ENCODE results near the gene FILIP1L. TPM values are rescaled to one million over a fixed set of nuclear protein-coding genes. Genes with fewer than 3 reads are reported as not detected.

The FILIP1L gene
- total and polyA plus RNA-seq, 4 experiments from 2014 or later: 0.32 TPM; not detected in 3

DNA sequence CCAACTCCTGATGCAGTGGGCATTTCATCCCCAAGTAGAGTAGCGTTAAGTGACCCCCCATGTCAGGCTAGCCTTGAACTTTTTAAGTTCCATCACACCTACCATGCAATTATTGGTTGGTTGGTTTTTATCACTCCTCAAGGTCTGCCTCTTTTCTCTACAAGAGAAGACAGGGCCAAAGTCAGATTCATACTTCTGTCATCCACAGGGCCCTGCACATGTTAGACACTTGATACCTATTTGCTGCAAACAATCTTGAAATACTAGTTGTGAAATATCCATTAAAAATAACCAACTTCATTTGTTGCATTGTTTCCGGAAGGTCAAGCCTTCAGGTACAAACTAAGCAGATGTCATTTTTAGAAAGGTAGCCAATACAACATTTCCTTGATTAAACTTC, 295.5 kb downstream of the FILIP1L start:
- Histone ChIP-seq H3K4me1 (ENCODE audit: insufficient read depth, low read length) (peaks cover 20% of the 10 kb centered on the region), H3K27ac (ENCODE audit: low read depth, low read length) (no peak overlapping the region), H3K36me3 (ENCODE audit: insufficient read depth, low read length) (no peaks in the 10 kb centered on the region), H3K27me3 (ENCODE audit: insufficient read depth, low read length) (no peaks in the 10 kb centered on the region), H3K9me3 (ENCODE audit: control insufficient read depth in 1 of 2, low read length in 2 of 2) (no peaks in the 10 kb centered on the region), H3K4me3 (ENCODE audit: low read length in 2 of 2) (no peak overlapping the region)
- no peak for DNase-seq
- CTCF ChIA-PET (ENCODE audit: partially characterized antibody): interaction anchor here (1.7 to 5.8 kb wide), 3 partner anchors 10 to 15 kb away, joined by 5 to 42 read pairs (median 22); no protein-coding TSS in a partner anchor
- H3K36me3 Mint-ChIP-seq: peaks cover 6 to 10% of the 10 kb centered on the region in 2 donors
- H3K4me1 Mint-ChIP-seq: peaks cover 27 to 44% (median 36%) of the 10 kb centered on the region in 4 donors
- intact Hi-C loops (cut with micrococcal nuclease): loop anchor here (5.0 kb wide), 3 partner anchors 58 to 1958 kb away; partner anchors contain the start of genes NXPE3 and TFG
- peaks cover 0 to 4% (median 0%) of the 10 kb centered on the region in 8 donors for H3K9me3 Mint-ChIP-seq
- peak overlapping the region in 6 of 7 donors; percentile 99 to 100 (median 100) for H3K27ac Mint-ChIP-seq
- POLR2A ChIA-PET (ENCODE audit: partially characterized antibody): no interaction called here
- H3K27me3 Mint-ChIP-seq: no peaks in the 10 kb centered on the region
- H3K4me3 Mint-ChIP-seq: peak overlapping the region; percentile 93 to 98 (median 96)

DNA sequence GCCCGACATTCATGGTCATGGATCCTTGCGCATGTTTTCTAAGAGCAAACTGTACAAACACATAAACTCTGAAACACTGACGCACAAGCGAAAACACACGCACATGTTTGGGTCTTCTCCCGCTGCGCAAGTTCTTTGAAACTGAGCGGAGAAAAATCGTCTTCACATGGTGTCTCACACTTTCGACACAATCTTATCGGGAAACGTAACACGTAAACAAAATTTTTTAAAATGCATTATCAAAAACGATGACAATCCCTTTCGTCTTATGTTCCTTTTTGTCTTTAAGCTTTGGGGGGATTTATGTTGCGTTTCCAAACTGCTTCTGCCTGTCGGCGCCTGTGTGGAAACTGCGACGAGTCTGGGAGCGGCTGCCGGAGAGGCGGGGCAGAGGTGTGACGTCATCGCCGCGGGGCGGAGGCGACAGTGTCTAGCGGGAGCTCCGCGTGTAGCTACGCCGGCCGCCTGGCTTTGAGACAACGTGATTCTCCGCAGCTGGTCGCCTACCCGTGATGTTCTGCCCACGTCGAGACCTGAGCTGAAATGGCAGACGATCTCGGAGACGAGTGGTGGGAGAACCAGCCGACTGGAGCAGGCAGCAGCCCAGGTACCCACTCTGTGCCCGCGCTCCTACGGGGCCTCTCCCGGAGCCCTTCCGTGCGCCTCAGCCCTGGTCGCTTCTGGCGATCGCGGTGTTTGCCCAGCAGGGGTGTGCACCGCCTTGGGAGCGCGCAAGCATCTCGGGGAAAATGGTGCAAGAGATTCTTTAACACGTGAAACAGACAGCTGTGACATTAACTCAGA, 296.7 kb downstream of the FILIP1L start, which contains the start of gene CMSS1:
TSS of gene CMSS1 (plus strand) at position 426 of the 804 bp plus-strand sequence.
- peak within 1 kb of the TSS; percentile 80 for H3K27ac ChIP-seq (ENCODE audit: low read depth, low read length)
- Mint-ChIP-seq H3K4me1 (peaks cover 25 to 40% (median 34%) of the 10 kb centered on the region in 4 donors), H3K36me3 (peaks cover 6 to 10% of the 10 kb centered on the region in 2 donors), H3K27me3 (no peaks in the 10 kb centered on the region), H3K9me3 (peaks cover 0 to 4% (median 0%) of the 10 kb centered on the region in 8 donors), H3K27ac (peak within 1 kb of the TSS; percentile 99 to 100 (median 100)), H3K4me3 (peak within 1 kb of the TSS; percentile 93 to 98 (median 96))
- intact Hi-C loops (cut with micrococcal nuclease): loop anchor here (1.0 to 5.0 kb wide), 8 partner anchors 60 to 1960 kb away; partner anchors contain the start of genes DCBLD2, LNP1, NXPE3 and PCNP
- peak; percentile 96 to 98 (median 96) for DNase-seq
- peak within 1 kb of the TSS; percentile 59 to 73 for H3K4me3 ChIP-seq (ENCODE audit: low read length in 2 of 2)
- ChIA-PET POLR2A (ENCODE audit: partially characterized antibody) (interaction anchor here (1.0 to 1.5 kb wide), 4 partner anchors 8 to 1903 kb away, joined by 4 to 10 read pairs (median 4); partner anchors contain the start of gene TBC1D23), CTCF (ENCODE audit: partially characterized antibody) (interaction anchor here (0.9 to 4.1 kb wide), 8 partner anchors 9 to 1796 kb away, joined by 4 to 22 read pairs (median 4); partner anchors contain the start of gene LNP1)
- no peaks in the 10 kb centered on the region for H3K36me3 ChIP-seq (ENCODE audit: insufficient read depth, low read length)
- H3K9me3 ChIP-seq (ENCODE audit: control insufficient read depth in 1 of 2, low read length in 2 of 2): no peaks in the 10 kb centered on the region
- peaks cover 20% of the 10 kb centered on the region for H3K4me1 ChIP-seq (ENCODE audit: insufficient read depth, low read length)
- H3K27me3 ChIP-seq (ENCODE audit: insufficient read depth, low read length): no peaks in the 10 kb centered on the region

DNA sequence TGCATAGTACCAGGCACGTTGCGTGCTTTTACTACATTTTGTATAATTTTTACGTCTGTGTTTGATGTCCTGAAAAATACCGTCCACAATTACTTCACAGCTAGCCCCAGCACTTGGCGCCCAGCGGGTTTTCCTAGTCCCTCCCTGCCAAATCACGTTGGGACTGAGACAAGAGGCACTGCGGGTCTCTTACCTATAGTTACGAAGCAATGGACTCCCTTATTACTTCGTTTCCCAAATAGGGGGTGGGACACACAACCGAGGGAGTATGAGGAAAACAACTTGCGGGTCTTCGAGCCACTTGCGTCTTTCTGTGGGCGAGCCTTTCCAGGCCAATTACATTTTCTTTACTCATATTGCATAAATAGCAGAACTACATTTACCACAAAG, 297.3 kb downstream of the FILIP1L start:
- H3K27ac Mint-ChIP-seq: peak overlapping the region; percentile 99 to 100 (median 100)
- peak overlapping the region; percentile 93 to 98 (median 96) for H3K4me3 Mint-ChIP-seq
- intact Hi-C loops (cut with micrococcal nuclease): loop anchor here (1.0 to 5.0 kb wide), 8 partner anchors 60 to 1960 kb away; partner anchors contain the start of genes DCBLD2, LNP1, NXPE3 and PCNP
- ChIA-PET CTCF (ENCODE audit: partially characterized antibody) (interaction anchor here (1.0 to 4.1 kb wide), 5 partner anchors 8 to 1777 kb away, joined by 4 to 22 read pairs (median 4); partner anchors contain the start of gene LNP1), POLR2A (ENCODE audit: partially characterized antibody) (interaction anchor here (1.0 to 1.5 kb wide), 3 partner anchors 8 to 444 kb away, joined by 4 to 10 read pairs (median 5); partner anchors contain the start of gene TBC1D23)
- H3K4me1 Mint-ChIP-seq: peaks cover 25 to 40% (median 34%) of the 10 kb centered on the region in 4 donors
- H3K9me3 Mint-ChIP-seq: peaks cover 0 to 4% (median 0%) of the 10 kb centered on the region in 8 donors
- Histone ChIP-seq H3K27ac (ENCODE audit: low read depth, low read length) (peak overlapping the region; percentile 80), H3K4me3 (ENCODE audit: low read length in 2 of 2) (peak overlapping the region; percentile 59 to 73), H3K9me3 (ENCODE audit: control insufficient read depth in 1 of 2, low read length in 2 of 2) (no peaks in the 10 kb centered on the region), H3K36me3 (ENCODE audit: insufficient read depth, low read length) (no peaks in the 10 kb centered on the region), H3K27me3 (ENCODE audit: insufficient read depth, low read length) (no peaks in the 10 kb centered on the region), H3K4me1 (ENCODE audit: insufficient read depth, low read length) (peaks cover 20% of the 10 kb centered on the region)
- H3K27me3 Mint-ChIP-seq: no peaks in the 10 kb centered on the region
- peaks cover 6 to 10% of the 10 kb centered on the region in 2 donors for H3K36me3 Mint-ChIP-seq
- no peak for DNase-seq

DNA sequence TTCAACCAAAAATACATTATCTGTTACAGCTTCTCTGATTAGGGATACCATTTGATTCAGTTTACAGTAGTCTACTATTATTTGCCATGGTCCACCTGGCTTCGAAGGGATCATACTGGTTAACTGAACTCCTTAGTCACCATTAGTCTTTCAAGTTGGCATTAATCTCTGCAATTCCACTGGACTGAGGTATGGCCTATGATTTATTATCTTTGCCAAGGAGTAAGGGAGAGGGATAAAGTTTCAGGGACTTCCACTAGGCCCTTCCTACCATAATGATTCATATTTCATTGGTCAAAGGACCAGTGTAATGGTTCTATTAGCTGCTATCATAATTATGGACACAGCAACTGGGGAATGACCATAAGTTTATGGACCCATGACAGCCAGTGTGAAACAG, 303.9 kb downstream of the FILIP1L start:
- intact Hi-C loops (cut with micrococcal nuclease): no loop called here
- Histone ChIP-seq H3K4me3 (ENCODE audit: low read length in 2 of 2) (no peak overlapping the region), H3K4me1 (ENCODE audit: insufficient read depth, low read length) (no peaks in the 10 kb centered on the region), H3K9me3 (ENCODE audit: control insufficient read depth in 1 of 2, low read length in 2 of 2) (no peaks in the 10 kb centered on the region), H3K27ac (ENCODE audit: low read depth, low read length) (no peak overlapping the region), H3K36me3 (ENCODE audit: insufficient read depth, low read length) (no peaks in the 10 kb centered on the region), H3K27me3 (ENCODE audit: insufficient read depth, low read length) (no peaks in the 10 kb centered on the region)
- Mint-ChIP-seq H3K27me3 (no peaks in the 10 kb centered on the region), H3K9me3 (peaks cover 0 to 6% (median 5%) of the 10 kb centered on the region in 8 donors), H3K36me3 (peaks cover 0 to 6% of the 10 kb centered on the region in 2 donors), H3K27ac (no peak overlapping the region), H3K4me1 (peaks cover 0 to 5% (median 4%) of the 10 kb centered on the region in 4 donors), H3K4me3 (no peak overlapping the region)
- DNase-seq: no peak
- ChIA-PET POLR2A (ENCODE audit: partially characterized antibody) (no interaction called here), CTCF (ENCODE audit: partially characterized antibody) (interaction anchor here (0.9 to 2.4 kb wide), 4 partner anchors 9 to 22 kb away, joined by 4 to 9 read pairs (median 6); no protein-coding TSS in a partner anchor)

GRCh38 chr3:99809565-99809964, 304.7 kb downstream of the FILIP1L start:
- ChIA-PET POLR2A (ENCODE audit: partially characterized antibody) (interaction anchor here (1.2 kb wide), 1 partner anchor 8 kb away, joined by 5 read pairs; the partner anchor contains the start of gene CMSS1), CTCF (ENCODE audit: partially characterized antibody) (interaction anchor here (0.8 to 2.4 kb wide), 4 partner anchors 9 to 22 kb away, joined by 3 to 22 read pairs (median 7); partner anchors contain the start of gene CMSS1)
- Mint-ChIP-seq H3K36me3 (peaks cover 0 to 6% of the 10 kb centered on the region in 2 donors), H3K9me3 (peaks cover 0 to 11% (median 7%) of the 10 kb centered on the region in 8 donors), H3K4me1 (peaks cover 0 to 5% (median 4%) of the 10 kb centered on the region in 4 donors), H3K27me3 (no peaks in the 10 kb centered on the region), H3K4me3 (no peak overlapping the region), H3K27ac (no peak overlapping the region)
- no peaks in the 10 kb centered on the region for H3K9me3 ChIP-seq (ENCODE audit: control insufficient read depth in 1 of 2, low read length in 2 of 2)
- H3K36me3 ChIP-seq (ENCODE audit: insufficient read depth, low read length): no peaks in the 10 kb centered on the region
- intact Hi-C loops (cut with micrococcal nuclease): no loop called here
- no peaks in the 10 kb centered on the region for H3K27me3 ChIP-seq (ENCODE audit: insufficient read depth, low read length)
- DNase-seq: no peak
- H3K27ac ChIP-seq (ENCODE audit: low read depth, low read length): no peak overlapping the region
- no peak overlapping the region for H3K4me3 ChIP-seq (ENCODE audit: low read length in 2 of 2)
- H3K4me1 ChIP-seq (ENCODE audit: insufficient read depth, low read length): no peaks in the 10 kb centered on the region

DNA sequence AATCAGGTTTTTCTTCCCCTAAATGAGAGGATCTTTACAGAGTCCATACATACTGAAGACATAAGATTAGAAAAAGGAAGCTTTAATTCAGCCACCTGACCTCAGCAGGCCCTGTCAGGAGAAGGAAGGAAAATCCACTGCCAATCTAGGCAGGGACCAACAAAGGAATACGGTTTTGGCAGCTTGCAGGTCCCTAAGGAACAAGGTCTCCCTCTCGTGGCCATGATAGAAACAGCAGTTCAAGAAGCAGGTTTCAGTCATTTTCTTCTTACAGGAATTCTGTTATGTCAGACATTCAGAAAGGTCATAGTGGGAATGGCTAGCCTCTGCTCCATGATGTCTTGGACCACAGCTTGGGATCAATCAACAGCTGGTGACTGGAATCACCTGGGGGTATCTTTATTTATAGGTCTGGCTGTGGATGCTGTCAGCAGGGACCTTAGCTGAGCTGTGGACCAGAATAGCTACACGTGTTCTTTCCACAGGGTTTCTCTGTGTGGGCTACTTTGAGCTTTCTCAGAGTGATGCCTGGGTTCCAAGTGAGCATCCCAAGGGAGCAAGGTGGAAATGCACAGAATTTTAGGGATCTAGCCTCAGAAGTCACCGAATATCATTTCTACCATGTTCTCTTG, 306.0 kb downstream of the FILIP1L start:
- H3K27ac Mint-ChIP-seq: no peak overlapping the region
- ChIA-PET CTCF (ENCODE audit: partially characterized antibody) (interaction anchor here (0.7 to 2.4 kb wide), 14 partner anchors 9 to 991 kb away, joined by 3 to 22 read pairs (median 4); partner anchors contain the start of gene CMSS1), POLR2A (ENCODE audit: partially characterized antibody) (no interaction called here)

More for the DNA sequence above, 306.0 kb downstream of the FILIP1L start:
- Mint-ChIP-seq H3K4me3 (no peak overlapping the region), H3K27me3 (no peaks in the 10 kb centered on the region), H3K4me1 (peaks cover 0 to 5% (median 4%) of the 10 kb centered on the region in 4 donors), H3K9me3 (peaks cover 2 to 17% (median 13%) of the 10 kb centered on the region in 8 donors), H3K36me3 (peaks cover 2 to 6% of the 10 kb centered on the region in 2 donors)
- Histone ChIP-seq H3K9me3 (ENCODE audit: control insufficient read depth in 1 of 2, low read length in 2 of 2) (no peaks in the 10 kb centered on the region), H3K36me3 (ENCODE audit: insufficient read depth, low read length) (no peaks in the 10 kb centered on the region), H3K27ac (ENCODE audit: low read depth, low read length) (no peak overlapping the region), H3K4me3 (ENCODE audit: low read length in 2 of 2) (no peak overlapping the region), H3K27me3 (ENCODE audit: insufficient read depth, low read length) (no peaks in the 10 kb centered on the region), H3K4me1 (ENCODE audit: insufficient read depth, low read length) (no peaks in the 10 kb centered on the region)
- DNase-seq: peak in 4 of 5 donors; percentile 32 to 43 (median 38)
- intact Hi-C loops (cut with micrococcal nuclease): loop anchor here (1.0 kb wide), 1 partner anchor 991 kb away; no protein-coding TSS in a partner anchor
